NCI-H460 (cell line): Measurements from ENCODE around the gene NELFB. TPM values are rescaled to one million over a fixed set of nuclear protein-coding genes. Genes with fewer than 3 reads are reported as not detected.
A peak's percentile ranks its signal among the peaks of the same experiment; 100 is the strongest.

Experiments used
- DNase-seq: peaks from one replicate; pipeline ENCODE4 v3.0.0-alpha.2; 2016; ENCODE audit warnings: low read depth; ENCODE audit errors: extremely low read depth
- total RNA-seq: library from RNA; depleted of rRNA; stranded (reverse); fragments of >200 nt; shearing (Covaris generic); gene quantifications from 2 replicates; pipeline ENCODE4 v1.2.3, GENCODE V29; 2014

NELFB gene
- total RNA-seq, 1 experiment from 2014 or later = 41.5 TPM

DNA sequence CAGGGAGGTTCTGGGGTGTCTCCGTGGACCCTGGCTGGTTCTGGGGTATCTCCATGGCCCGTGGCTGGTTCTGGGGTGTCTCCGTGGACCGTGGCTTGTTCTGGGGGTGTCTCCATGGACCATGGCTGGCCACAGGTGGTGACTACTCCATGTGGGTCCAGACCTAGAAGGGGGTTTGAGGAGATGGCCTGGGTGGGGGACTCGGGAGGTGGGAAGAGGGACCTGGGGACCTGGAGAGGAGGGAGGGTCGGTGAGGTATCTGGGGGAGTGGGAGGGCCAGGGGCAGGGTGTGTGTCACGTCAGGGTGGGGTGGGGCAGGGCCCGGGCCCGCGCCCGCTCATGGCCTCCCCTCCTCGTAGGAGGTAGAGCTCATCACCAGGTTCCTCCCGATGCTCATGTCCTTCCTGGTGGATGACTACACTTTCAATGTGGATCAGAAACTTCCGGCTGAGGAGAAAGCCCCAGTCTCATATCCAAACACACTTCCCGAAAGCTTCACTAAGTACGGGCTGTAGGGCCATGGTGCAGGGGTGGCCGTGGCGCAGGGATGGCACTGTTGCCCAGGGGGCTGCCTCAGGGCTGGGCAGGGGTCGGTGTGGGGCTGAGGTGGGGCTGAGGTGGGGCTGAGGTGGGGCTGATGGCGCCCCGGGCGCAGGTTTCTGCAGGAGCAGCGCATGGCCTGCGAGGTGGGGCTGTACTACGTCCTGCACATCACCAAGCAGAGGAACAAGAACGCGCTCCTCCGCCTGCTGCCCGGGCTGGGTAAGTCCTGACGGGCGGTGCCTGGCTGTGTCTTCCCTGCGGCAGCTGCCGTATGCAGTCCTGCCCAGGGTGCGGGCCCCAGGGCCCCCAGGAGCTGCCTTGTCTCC is 11.7 kb downstream of the NELFB start:
- no peak for DNase-seq

DNA sequence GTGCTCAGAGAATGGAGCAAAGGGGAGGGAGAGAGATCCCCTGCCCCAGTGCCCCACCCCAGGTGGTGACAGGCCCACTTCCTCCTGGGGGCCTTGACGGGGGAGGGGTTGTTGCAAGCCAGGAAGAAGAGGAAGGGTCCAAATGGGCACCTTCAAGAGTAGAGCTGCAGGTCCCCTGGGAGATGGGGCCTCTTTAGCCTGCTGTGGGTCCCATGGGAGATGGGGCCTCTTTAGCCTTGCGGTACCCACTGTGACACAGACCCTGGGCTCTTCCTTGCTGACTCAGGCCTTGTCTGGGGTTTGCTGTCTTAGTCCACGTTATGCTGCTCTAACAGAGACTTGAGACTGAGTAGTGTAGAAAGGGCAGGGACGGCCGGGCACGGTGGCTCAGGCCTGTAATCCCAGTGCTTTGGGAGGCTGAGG is 12.8 kb downstream of the NELFB start:
- DNase-seq = no peak

GRCh38 chr9:137268538-137269201 is 13.5 kb downstream of the NELFB start:
- DNase-seq = no peak

- DNase-seq = no peak
Observed at GRCh38 chr9:137269231-137269772, 14.2 kb downstream of the NELFB start.

- DNase-seq = no peak
Observed at GRCh38 chr9:137270929-137271695, 16.0 kb downstream of the NELFB start.

DNA sequence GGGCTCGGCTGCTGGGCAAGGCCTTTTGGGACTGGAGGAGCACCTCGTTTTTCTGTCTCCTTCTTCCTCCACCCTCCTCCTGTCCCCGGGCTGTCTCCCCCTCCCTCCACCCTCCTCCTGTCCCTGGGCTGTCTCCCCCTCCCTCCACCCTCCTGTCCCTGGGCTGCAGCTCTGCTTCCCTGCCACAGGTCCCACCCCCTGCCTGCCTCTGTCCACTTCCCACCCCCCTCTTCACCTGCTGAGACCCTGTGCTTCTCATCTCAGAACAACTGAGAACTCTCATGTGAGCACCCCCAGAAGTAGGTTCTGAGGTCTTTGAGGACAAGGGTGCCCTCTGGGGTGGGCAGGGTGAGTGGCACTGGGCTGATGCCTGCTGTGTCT is 16.6 kb downstream of the NELFB start:
- DNase-seq = no peak

- no peak for DNase-seq
Observed at GRCh38 chr9:137272241-137273094, 17.3 kb downstream of the NELFB start.

GRCh38 chr9:137273095-137273490 is 18.0 kb downstream of the NELFB start:
- no peak for DNase-seq

GRCh38 chr9:137273611-137274320 is 18.6 kb downstream of the NELFB start:
- DNase-seq = no peak

- no peak for DNase-seq
Observed at GRCh38 chr9:137275203-137275587, 20.1 kb downstream of the NELFB start.

- no peak for DNase-seq
Observed at GRCh38 chr9:137275588-137276472, 20.7 kb downstream of the NELFB start.

- DNase-seq = peak; percentile 40
Observed at GRCh38 chr9:137276473-137277328, 21.6 kb downstream of the NELFB start.

GRCh38 chr9:137277329-137278041 is 22.4 kb downstream of the NELFB start, which contains the start of gene TOR4A:
Gene TOR4A (plus strand): TSS chr9:137277726. CDS start chr9:137278690, 964 bp downstream.
- DNase-seq = peak; percentile 89

DNA sequence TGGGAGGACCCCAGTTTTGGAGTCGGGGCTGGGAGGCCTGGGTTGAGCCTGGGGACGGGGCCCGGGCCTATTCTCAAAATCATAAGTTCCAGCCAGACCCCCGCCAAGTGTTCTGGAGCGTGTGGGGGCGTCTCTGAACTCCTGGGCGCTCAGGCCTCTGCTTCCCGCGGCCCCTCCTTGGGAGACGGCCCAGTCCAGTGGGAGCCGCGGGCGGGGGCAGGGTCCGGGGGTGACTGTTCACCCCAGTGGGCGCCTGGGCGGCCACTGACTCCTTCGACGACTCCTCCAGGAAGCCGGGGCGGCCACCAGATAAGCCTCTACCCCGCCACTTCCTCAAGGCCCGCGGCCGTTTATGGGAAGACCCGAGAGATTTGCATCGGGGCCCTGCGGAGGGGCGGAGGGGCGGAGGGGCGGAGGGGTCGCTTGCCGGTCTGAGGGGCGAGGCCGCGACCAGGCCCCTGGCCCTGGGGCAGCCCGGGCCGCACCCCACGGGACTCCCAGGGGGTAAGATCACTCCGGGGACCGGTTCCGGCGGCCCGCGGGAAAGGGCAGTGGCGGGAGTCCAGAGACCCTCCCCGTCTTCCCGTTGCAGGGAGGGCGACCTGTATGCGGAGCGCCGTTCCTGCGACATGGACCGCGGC is 23.1 kb downstream of the NELFB start:
- DNase-seq = no peak

DNA sequence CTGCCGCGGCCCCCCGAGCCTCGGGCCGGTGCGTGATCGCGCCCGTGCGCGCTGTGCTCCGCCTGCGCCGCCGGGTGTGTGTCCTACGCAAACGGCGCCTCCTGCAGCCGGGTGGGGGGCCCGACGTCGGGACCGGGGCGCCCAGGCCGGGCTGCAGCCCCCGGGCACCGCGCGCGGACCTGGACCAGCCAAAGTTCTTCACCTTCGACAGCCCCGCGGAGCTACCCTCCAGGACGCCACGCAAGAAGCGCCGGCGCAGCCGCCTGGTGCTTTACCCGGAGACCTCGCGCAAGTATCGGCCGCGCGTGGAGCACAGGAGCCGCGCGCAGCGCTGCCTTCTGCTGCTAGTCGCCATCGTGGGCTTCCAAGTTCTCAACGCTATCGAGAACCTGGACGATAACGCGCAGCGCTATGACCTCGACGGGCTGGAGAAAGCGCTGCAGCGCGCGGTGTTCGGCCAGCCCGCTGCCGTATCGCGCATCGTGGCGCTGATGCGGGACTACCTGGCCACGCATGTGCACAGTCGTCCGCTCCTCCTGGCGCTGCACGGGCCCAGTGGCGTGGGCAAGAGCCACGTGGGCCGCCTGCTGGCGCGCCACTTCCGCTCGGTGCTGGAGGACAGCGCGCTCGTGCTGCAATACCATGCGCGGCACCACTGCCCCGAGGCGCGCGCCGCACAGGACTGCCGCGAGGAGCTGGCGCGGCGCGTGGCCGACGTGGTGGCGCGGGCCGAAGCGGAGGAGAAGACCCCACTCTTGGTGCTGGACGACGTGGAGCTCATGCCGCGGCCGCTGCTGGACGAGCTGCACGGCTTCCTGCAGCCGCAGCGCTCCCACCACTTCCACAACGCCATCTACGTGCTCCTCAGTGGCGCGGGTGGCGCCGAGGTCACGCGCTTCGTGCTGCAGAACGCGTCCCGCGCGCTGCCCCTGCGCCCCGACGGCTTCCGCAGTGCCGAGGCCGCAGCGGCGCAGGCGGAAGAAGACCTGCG is 23.9 kb downstream of the NELFB start:
- DNase-seq = no peak
